ENCODE data around the gene LOXL1. TPM values are rescaled to one million over a fixed set of nuclear protein-coding genes. Genes with fewer than 3 reads are reported as not detected.
A peak's percentile ranks its signal among the peaks of the same experiment; 100 is the strongest.
"Not testable (repeated sequence)": the region's sequence is repeated elsewhere in the genome, so short reads cannot be mapped to it uniquely, and the experiment has no call there.

Gene LOXL1
- total RNA-seq, 4 donors from 2014 or later: 22.9 to 63.0 (median 34.5) TPM

DNA sequence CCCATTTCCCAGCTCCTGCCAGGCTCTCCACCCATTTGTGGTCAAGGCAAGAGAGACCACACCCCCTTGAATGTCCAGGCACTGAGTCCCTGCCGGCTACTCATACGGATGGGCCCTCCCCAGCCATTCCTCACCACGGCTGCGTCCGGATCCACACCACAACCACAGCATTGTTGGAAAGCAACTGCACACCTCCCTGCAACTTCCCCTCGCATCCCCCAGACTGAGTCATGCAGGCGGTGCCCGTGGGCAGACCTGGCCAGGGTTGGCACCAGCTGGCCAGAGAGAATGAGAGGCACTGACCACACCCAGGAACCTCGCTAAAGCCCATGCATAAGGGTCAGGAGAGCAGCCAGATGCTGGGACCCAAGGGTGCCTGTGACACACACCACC lies 30.5 kb downstream of the LOXL1 start:
- peaks cover 1 to 29% (median 18%) of the 10 kb centered on the region in 3 donors for H3K4me1 ChIP-seq
- 20% methylated on average over 1 of the region's 9 CpGs; no CpG with 5 or more reads in 1 of the 2 donors for WGBS, 2 donors (ENCODE audit: low coverage in 1 of 2)
- H3K4me3 ChIP-seq: no peak overlapping the region
- peak; percentile 70 for ATAC-seq
- H3K9me3 ChIP-seq: no peaks in the 10 kb centered on the region
- no peaks in the 10 kb centered on the region for H3K36me3 ChIP-seq
- TF ChIP-seq POLR2AphosphoS5 (IDR thresholded peaks at IDR 0.05) (peak; percentile 22), POLR2A (IDR thresholded peaks at IDR 0.05) (no peak)
- H3K27ac ChIP-seq: peak overlapping the region in 2 of 4 donors; percentile 9 to 39
- H3K27me3 ChIP-seq: no peaks in the 10 kb centered on the region

DNA sequence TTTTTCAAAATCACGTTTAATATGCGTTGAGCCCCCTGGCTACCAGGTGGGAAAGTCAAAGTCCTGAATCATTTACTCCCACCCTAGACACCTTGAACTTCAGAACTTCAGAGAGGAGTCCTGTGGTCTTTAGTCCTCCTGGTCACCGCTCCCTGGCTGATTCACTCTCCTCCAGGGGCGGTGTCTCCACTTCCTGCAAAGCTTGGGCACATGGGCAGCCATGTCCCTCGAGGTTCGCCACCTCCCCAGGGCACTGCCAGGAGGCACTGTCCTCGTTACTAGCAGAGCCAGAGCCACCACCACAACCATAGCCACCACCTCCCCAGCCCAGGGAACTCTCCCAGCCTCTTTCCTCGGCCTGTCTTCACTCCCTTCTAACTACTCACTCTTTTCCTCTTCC lies 31.0 kb downstream of the LOXL1 start:
- H3K4me3 ChIP-seq: no peak overlapping the region
- H3K9me3 ChIP-seq: no peaks in the 10 kb centered on the region
- no peaks in the 10 kb centered on the region for H3K36me3 ChIP-seq
- H3K4me1 ChIP-seq: peaks cover 0 to 23% (median 12%) of the 10 kb centered on the region in 3 donors
- H3K27me3 ChIP-seq: no peaks in the 10 kb centered on the region
- WGBS, 2 donors (ENCODE audit: low coverage in 1 of 2): 87 to 88% methylated on average over 5 to 8 of the region's 8 CpGs
- no peak overlapping the region for H3K27ac ChIP-seq
- ATAC-seq: no peak
- no peak for TF ChIP-seq POLR2A (IDR thresholded peaks at IDR 0.05)
- TF ChIP-seq POLR2AphosphoS5 (IDR thresholded peaks at IDR 0.05): no peak

DNA sequence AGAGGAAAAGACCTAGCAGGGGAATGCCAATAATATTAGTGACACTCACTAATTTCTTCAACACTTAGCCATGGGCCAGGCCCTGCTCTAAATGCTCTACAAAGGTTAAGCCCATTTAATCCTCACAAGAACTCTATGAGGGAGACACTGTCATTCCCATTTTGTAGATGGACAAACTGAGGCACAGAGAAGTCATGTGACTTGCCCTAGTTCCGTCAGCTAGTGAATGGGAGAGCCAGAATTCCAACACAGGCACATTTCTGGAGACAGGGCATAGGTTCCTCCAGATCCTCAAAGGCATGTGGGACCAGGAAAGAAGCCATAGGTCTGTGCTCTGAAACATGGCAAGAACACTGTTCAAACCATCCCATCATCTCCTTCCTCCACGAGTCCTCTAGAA lies 31.5 kb downstream of the LOXL1 start:
- 83% methylated on average over 1 of the region's 2 CpGs; no CpG with 5 or more reads in 1 of the 2 donors for WGBS, 2 donors (ENCODE audit: low coverage in 1 of 2)
- TF ChIP-seq EP300 (IDR thresholded peaks at IDR 0.05) (no peak), POLR2AphosphoS5 (IDR thresholded peaks at IDR 0.05) (no peak), POLR2A (IDR thresholded peaks at IDR 0.05) (no peak)
- TF ChIP-seq, protein P1, sequence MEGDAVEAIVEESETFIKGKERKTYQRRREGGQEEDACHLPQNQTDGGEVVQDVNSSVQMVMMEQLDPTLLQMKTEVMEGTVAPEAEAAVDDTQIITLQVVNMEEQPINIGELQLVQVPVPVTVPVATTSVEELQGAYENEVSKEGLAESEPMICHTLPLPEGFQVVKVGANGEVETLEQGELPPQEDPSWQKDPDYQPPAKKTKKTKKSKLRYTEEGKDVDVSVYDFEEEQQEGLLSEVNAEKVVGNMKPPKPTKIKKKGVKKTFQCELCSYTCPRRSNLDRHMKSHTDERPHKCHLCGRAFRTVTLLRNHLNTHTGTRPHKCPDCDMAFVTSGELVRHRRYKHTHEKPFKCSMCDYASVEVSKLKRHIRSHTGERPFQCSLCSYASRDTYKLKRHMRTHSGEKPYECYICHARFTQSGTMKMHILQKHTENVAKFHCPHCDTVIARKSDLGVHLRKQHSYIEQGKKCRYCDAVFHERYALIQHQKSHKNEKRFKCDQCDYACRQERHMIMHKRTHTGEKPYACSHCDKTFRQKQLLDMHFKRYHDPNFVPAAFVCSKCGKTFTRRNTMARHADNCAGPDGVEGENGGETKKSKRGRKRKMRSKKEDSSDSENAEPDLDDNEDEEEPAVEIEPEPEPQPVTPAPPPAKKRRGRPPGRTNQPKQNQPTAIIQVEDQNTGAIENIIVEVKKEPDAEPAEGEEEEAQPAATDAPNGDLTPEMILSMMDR (IDR thresholded peaks at IDR 0.05): no peak
- no peak overlapping the region for H3K27ac ChIP-seq
- no peaks in the 10 kb centered on the region for H3K27me3 ChIP-seq
- H3K9me3 ChIP-seq: no peaks in the 10 kb centered on the region
- H3K36me3 ChIP-seq: no peaks in the 10 kb centered on the region
- no peak overlapping the region for H3K4me3 ChIP-seq
- peaks cover 0 to 18% (median 8%) of the 10 kb centered on the region in 3 donors for H3K4me1 ChIP-seq
- no peak for ATAC-seq

DNA sequence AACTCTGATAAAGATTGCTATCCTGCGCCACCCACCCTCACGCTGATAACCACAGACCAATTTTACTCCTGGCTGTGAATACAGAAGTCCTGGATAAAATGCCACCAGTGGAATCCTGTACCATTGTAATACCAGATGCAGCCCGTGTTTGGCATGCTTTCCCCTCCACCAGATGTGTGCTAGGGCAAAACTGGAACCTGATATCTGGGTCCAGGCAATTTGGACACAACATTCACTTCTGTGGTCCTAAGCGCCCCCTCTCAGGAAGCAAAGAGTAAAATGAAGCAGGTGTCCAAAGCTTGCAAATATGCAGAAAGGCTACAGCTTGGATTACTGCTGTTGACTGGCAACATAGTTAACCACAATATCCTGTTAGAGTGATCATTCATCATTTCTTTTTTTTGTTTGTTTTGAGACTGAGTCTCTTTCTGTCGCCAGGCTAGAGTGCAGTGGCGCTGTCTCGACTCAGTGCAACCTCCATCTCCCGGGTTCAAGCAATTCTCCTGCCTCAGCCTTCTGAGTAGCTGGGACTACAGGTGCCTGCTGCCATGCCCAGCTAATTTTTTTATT lies 32.8 kb downstream of the LOXL1 start:
- Histone ChIP-seq H3K9me3 (no peaks in the 10 kb centered on the region), H3K36me3 (no peaks in the 10 kb centered on the region), H3K4me1 (peaks cover 0 to 6% (median 0%) of the 10 kb centered on the region in 3 donors), H3K4me3 (no peak overlapping the region), H3K27me3 (no peaks in the 10 kb centered on the region), H3K27ac (no peak overlapping the region)
- WGBS, 2 donors (ENCODE audit: low coverage in 1 of 2): 77 to 80% methylated on average over 1 to 3 of the region's 8 CpGs
- ATAC-seq: no peak
- TF ChIP-seq, protein P1 (IDR thresholded peaks at IDR 0.05): no peak
- no peak for TF ChIP-seq POLR2AphosphoS5 (IDR thresholded peaks at IDR 0.05)
- TF ChIP-seq EP300 (IDR thresholded peaks at IDR 0.05): no peak
- TF ChIP-seq POLR2A (IDR thresholded peaks at IDR 0.05): no peak

DNA sequence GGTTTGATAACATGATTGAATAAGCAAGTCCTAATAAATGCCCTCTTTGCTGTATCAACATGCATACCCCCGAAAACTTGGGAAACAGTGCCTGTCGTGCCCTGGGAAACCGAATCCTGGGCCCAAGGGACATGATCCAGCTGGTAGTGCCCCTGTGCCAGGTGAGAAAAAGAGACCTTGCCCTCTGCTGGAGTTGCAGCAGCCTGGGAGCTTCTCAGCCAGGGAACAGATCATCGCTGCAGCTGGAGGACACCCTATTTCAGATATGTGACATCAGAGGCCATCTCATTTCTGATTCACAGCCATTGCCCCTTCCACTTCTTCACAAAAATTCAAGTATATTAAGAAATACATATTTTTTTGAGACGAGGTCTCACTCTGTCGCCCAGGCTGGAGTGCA lies 33.5 kb downstream of the LOXL1 start:
- Histone ChIP-seq H3K4me3 (no peak overlapping the region), H3K27me3 (no peaks in the 10 kb centered on the region)
- TF ChIP-seq POLR2AphosphoS5 (IDR thresholded peaks at IDR 0.05) (no peak), POLR2A (IDR thresholded peaks at IDR 0.05) (no peak), EP300 (IDR thresholded peaks at IDR 0.05) (no peak)
- TF ChIP-seq, protein P1 (IDR thresholded peaks at IDR 0.05): no peak

DNA sequence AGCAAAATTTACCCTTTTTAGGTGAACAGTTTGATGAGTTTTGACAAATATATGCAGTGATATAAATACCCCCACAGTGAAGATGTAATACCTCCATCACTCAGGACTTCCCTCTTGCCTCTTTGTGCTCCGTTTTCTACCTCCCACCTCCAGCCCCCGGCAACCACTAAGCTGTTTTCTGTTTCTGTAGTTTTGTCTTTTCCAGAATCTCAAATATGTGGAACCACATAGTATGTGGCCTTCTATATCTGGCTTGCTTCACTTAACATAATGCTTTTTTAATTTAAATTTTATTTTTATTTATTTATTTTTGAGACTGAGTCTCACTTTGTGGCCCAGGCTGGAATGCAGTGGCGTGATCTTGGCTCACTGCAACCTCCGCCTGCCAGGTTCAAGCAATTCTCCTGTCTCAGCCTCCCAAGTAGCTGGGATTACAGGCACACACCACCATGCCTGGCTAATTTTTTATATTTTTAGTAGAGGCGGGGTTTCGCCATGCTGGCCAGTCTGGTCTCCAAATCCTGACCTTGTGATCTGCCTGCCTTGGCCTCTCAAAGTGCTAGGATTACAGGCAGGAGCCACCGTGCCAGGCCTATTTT lies 34.3 kb downstream of the LOXL1 start:
- H3K9me3 ChIP-seq, H3K36me3 ChIP-seq, H3K27me3 ChIP-seq, ATAC-seq, H3K4me3 ChIP-seq, H3K27ac ChIP-seq: not testable (repeated sequence)
- 80 to 86% methylated on average over 5 to 6 of the region's 7 CpGs for WGBS, 2 donors (ENCODE audit: low coverage in 1 of 2)
- H3K4me1 ChIP-seq: peaks cover 0 to 10% (median 0%) of the 10 kb centered on the region in 3 donors

More for the DNA sequence above, 33.5 kb downstream of the LOXL1 start:
- Histone ChIP-seq H3K36me3 (no peaks in the 10 kb centered on the region), H3K9me3 (no peaks in the 10 kb centered on the region), H3K27ac (no peak overlapping the region), H3K4me1 (peaks cover 0 to 5% (median 0%) of the 10 kb centered on the region in 3 donors)
- ATAC-seq: no peak
- WGBS, 2 donors (ENCODE audit: low coverage in 1 of 2): 91 to 96% methylated on average over 4 to 5 of the region's 6 CpGs
